Measurements from ENCODE around the gene PHTF2.
"Not testable (repeated sequence)": the region's sequence is repeated elsewhere in the genome, so short reads cannot be mapped to it uniquely, and the experiment has no call there.

The PHTF2 gene

DNA sequence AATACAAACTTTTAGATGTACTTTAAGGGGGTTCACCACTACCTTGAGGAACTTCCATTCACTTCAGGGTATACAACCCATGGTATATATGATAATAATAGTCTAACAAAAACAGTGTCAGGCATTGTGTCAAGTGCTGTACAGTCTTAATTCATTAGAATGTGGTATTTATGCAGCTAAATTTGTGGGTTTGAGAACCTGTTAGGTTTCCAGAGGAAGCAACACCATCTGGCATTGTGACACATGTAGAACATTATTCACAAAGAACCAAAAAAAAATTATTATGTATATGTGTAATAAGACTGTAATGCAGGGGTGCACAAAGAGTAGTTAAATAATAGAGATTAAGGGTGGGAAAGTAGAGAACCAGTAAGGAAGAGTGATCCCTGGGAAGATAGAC lies 26.7 kb upstream of the PHTF2 start:
- Histone ChIP-seq H3K4me3 (ENCODE audit: extremely low read depth, insufficient read depth, low read length, poor library complexity, severe bottlenecking) (no peak overlapping the region), H3K9me3 (ENCODE audit: control insufficient read depth, low read length) (no peaks in the 10 kb centered on the region), H3K36me3 (ENCODE audit: control insufficient read depth, insufficient read depth, low read length) (peaks cover 45% of the 10 kb centered on the region), H3K27ac (ENCODE audit: low read depth, low read length, severe bottlenecking) (no peak overlapping the region), H3K4me1 (ENCODE audit: control insufficient read depth, insufficient read depth, low read length, poor library complexity, severe bottlenecking) (no peaks in the 10 kb centered on the region)

DNA sequence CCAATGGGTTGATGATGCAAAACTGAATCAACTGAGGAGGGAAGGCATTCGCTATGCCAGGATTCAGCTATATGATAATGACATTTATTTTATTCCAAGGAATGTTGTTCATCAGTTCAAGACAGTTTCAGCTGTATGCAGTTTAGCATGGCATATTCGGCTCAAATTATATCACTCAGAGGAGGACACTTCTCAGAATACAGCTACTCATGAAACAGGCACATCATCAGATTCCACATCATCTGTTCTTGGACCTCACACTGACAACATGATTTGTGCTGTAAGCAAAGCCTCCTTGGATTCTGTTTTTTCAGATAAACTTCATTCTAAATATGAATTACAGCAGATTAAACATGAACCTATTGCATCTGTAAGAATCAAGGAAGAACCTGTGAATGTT lies 20.0 kb upstream of the PHTF2 start:
- Histone ChIP-seq H3K27ac (ENCODE audit: low read depth, low read length, severe bottlenecking) (no peak overlapping the region), H3K36me3 (ENCODE audit: control insufficient read depth, insufficient read depth, low read length) (peaks cover 51% of the 10 kb centered on the region), H3K9me3 (ENCODE audit: control insufficient read depth, low read length) (no peaks in the 10 kb centered on the region), H3K4me1 (ENCODE audit: control insufficient read depth, insufficient read depth, low read length, poor library complexity, severe bottlenecking) (no peaks in the 10 kb centered on the region), H3K4me3 (ENCODE audit: extremely low read depth, insufficient read depth, low read length, poor library complexity, severe bottlenecking) (no peak overlapping the region)
- WGBS, 2 experiments (ENCODE audit: insufficient coverage in 2 of 2), result 83% methylated on average over 1 of the region's 2 CpGs; no CpG with 5 or more reads in 1 of the 2 experiments

- H3K27ac ChIP-seq (ENCODE audit: low read depth, low read length, severe bottlenecking), result no peak overlapping the region
- WGBS, 2 experiments (ENCODE audit: insufficient coverage in 2 of 2), result 100% methylated on average over 1 of the region's 4 CpGs
- peaks cover 51% of the 10 kb centered on the region for H3K36me3 ChIP-seq (ENCODE audit: control insufficient read depth, insufficient read depth, low read length)
- peaks cover 19% of the 10 kb centered on the region for H3K9me3 ChIP-seq (ENCODE audit: control insufficient read depth, low read length)
- H3K4me3 ChIP-seq (ENCODE audit: extremely low read depth, insufficient read depth, low read length, poor library complexity, severe bottlenecking), result no peak overlapping the region
- H3K4me1 ChIP-seq (ENCODE audit: control insufficient read depth, insufficient read depth, low read length, poor library complexity, severe bottlenecking), result no peaks in the 10 kb centered on the region
Measured at GRCh38 chr7:77782383-77782782, 16.2 kb upstream of the PHTF2 start.

GRCh38 chr7:77783111-77783510 lies 15.5 kb upstream of the PHTF2 start:
- WGBS, 2 experiments (ENCODE audit: insufficient coverage in 2 of 2), result no CpG with 5 or more reads among the region's 1 CpG
- peaks cover 19% of the 10 kb centered on the region for H3K9me3 ChIP-seq (ENCODE audit: control insufficient read depth, low read length)
- H3K4me3 ChIP-seq (ENCODE audit: extremely low read depth, insufficient read depth, low read length, poor library complexity, severe bottlenecking), result no peak overlapping the region
- peaks cover 50% of the 10 kb centered on the region for H3K36me3 ChIP-seq (ENCODE audit: control insufficient read depth, insufficient read depth, low read length)
- no peak overlapping the region for H3K27ac ChIP-seq (ENCODE audit: low read depth, low read length, severe bottlenecking)
- H3K4me1 ChIP-seq (ENCODE audit: control insufficient read depth, insufficient read depth, low read length, poor library complexity, severe bottlenecking), result no peaks in the 10 kb centered on the region

DNA sequence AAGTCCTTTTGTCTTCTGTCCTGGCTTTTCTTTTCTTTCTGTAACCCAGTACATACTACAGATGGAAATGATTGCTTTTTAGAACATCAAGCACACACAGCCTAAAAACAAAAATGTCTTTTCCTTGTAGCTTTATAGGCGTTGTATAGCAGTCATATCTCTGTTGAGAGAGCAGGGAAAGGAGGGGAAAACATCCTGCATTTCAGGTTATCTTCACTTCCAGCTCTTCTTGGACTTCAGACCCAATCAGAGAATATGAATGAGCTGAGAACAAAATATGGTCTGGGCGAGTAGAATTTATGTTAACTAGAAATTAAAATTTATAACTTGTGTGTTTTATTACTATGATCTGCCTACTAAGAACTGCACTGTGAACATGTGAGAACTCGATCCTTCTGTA lies 15.0 kb upstream of the PHTF2 start:
- Histone ChIP-seq H3K36me3 (ENCODE audit: control insufficient read depth, insufficient read depth, low read length) (peaks cover 46% of the 10 kb centered on the region), H3K9me3 (ENCODE audit: control insufficient read depth, low read length) (peaks cover 19% of the 10 kb centered on the region), H3K4me1 (ENCODE audit: control insufficient read depth, insufficient read depth, low read length, poor library complexity, severe bottlenecking) (no peaks in the 10 kb centered on the region), H3K4me3 (ENCODE audit: extremely low read depth, insufficient read depth, low read length, poor library complexity, severe bottlenecking) (no peak overlapping the region), H3K27ac (ENCODE audit: low read depth, low read length, severe bottlenecking) (no peak overlapping the region)
- 100% methylated on average over 1 of the region's 3 CpGs; no CpG with 5 or more reads in 1 of the 2 experiments for WGBS, 2 experiments (ENCODE audit: insufficient coverage in 2 of 2)

GRCh38 chr7:77784426-77784825 lies 14.1 kb upstream of the PHTF2 start:
- not testable (repeated sequence) for H3K27ac ChIP-seq (ENCODE audit: low read depth, low read length, severe bottlenecking); H3K4me3 ChIP-seq (ENCODE audit: extremely low read depth, insufficient read depth, low read length, poor library complexity, severe bottlenecking); H3K4me1 ChIP-seq (ENCODE audit: control insufficient read depth, insufficient read depth, low read length, poor library complexity, severe bottlenecking)
- Histone ChIP-seq H3K36me3 (ENCODE audit: control insufficient read depth, insufficient read depth, low read length) (peaks cover 40% of the 10 kb centered on the region), H3K9me3 (ENCODE audit: control insufficient read depth, low read length) (peaks cover 19% of the 10 kb centered on the region)
- 90 to 94% methylated on average over 6 to 7 of the region's 10 CpGs for WGBS, 2 experiments (ENCODE audit: insufficient coverage in 2 of 2)

GRCh38 chr7:77786018-77786417 lies 12.6 kb upstream of the PHTF2 start:
- no peak overlapping the region for H3K27ac ChIP-seq (ENCODE audit: low read depth, low read length, severe bottlenecking)
- H3K36me3 ChIP-seq (ENCODE audit: control insufficient read depth, insufficient read depth, low read length), result peaks cover 34% of the 10 kb centered on the region
- peaks cover 19% of the 10 kb centered on the region for H3K9me3 ChIP-seq (ENCODE audit: control insufficient read depth, low read length)
- 96 to 100% methylated on average over 3 of the region's 3 CpGs for WGBS, 2 experiments (ENCODE audit: insufficient coverage in 2 of 2)
- H3K4me3 ChIP-seq (ENCODE audit: extremely low read depth, insufficient read depth, low read length, poor library complexity, severe bottlenecking), result no peak overlapping the region
- no peaks in the 10 kb centered on the region for H3K4me1 ChIP-seq (ENCODE audit: control insufficient read depth, insufficient read depth, low read length, poor library complexity, severe bottlenecking)

GRCh38 chr7:77786741-77787140 lies 11.8 kb upstream of the PHTF2 start:
- no peak overlapping the region for H3K4me3 ChIP-seq (ENCODE audit: extremely low read depth, insufficient read depth, low read length, poor library complexity, severe bottlenecking)
- no peaks in the 10 kb centered on the region for H3K4me1 ChIP-seq (ENCODE audit: control insufficient read depth, insufficient read depth, low read length, poor library complexity, severe bottlenecking)
- H3K36me3 ChIP-seq (ENCODE audit: control insufficient read depth, insufficient read depth, low read length), result peaks cover 34% of the 10 kb centered on the region
- H3K27ac ChIP-seq (ENCODE audit: low read depth, low read length, severe bottlenecking), result no peak overlapping the region
- H3K9me3 ChIP-seq (ENCODE audit: control insufficient read depth, low read length), result peaks cover 19% of the 10 kb centered on the region

DNA sequence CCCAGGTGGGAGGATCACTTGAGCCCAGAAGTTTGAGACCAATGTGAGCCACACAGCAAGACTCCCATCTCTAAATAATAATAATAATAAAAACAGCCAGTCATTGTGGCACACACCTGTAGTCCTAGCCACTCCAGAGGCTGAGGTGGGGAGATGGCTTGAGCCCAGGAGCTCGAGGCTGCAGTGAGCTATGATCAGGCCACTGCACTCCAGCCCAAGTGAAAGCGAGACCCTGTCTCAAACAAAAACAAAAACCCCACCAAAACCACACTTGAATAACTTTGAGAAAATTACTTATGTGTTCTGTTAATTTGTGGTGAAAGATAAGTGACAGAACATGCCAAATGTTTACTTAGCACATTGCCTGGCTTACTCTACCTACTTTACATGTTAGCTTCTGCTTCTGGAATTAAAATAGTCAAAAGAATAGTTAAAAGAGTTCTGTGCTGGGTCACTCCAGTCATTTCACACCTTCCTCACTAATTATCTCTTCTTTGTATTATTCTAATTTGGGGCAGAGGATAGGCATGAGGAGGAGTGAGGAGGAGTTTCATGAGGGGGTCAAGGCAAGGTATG lies 10.2 kb upstream of the PHTF2 start:
- Histone ChIP-seq H3K4me1 (ENCODE audit: control insufficient read depth, insufficient read depth, low read length, poor library complexity, severe bottlenecking) (no peaks in the 10 kb centered on the region), H3K9me3 (ENCODE audit: control insufficient read depth, low read length) (peaks cover 19% of the 10 kb centered on the region), H3K4me3 (ENCODE audit: extremely low read depth, insufficient read depth, low read length, poor library complexity, severe bottlenecking) (no peak overlapping the region), H3K36me3 (ENCODE audit: control insufficient read depth, insufficient read depth, low read length) (peaks cover 31% of the 10 kb centered on the region), H3K27ac (ENCODE audit: low read depth, low read length, severe bottlenecking) (no peak overlapping the region)
- 100% methylated on average over 1 of the region's 2 CpGs; no CpG with 5 or more reads in 1 of the 2 experiments for WGBS, 2 experiments (ENCODE audit: insufficient coverage in 2 of 2)

- Histone ChIP-seq H3K4me1 (ENCODE audit: control insufficient read depth, insufficient read depth, low read length, poor library complexity, severe bottlenecking) (no peaks in the 10 kb centered on the region), H3K27ac (ENCODE audit: low read depth, low read length, severe bottlenecking) (no peak overlapping the region), H3K9me3 (ENCODE audit: control insufficient read depth, low read length) (peaks cover 6% of the 10 kb centered on the region), H3K36me3 (ENCODE audit: control insufficient read depth, insufficient read depth, low read length) (peaks cover 26% of the 10 kb centered on the region), H3K4me3 (ENCODE audit: extremely low read depth, insufficient read depth, low read length, poor library complexity, severe bottlenecking) (no peak overlapping the region)
- WGBS, 2 experiments (ENCODE audit: insufficient coverage in 2 of 2), result 69 to 94% methylated on average over 2 to 4 of the region's 6 CpGs
Measured at GRCh38 chr7:77791336-77791735, 7.2 kb upstream of the PHTF2 start.

GRCh38 chr7:77791956-77792355 lies 6.6 kb upstream of the PHTF2 start:
- Histone ChIP-seq H3K4me1 (ENCODE audit: control insufficient read depth, insufficient read depth, low read length, poor library complexity, severe bottlenecking) (no peaks in the 10 kb centered on the region), H3K36me3 (ENCODE audit: control insufficient read depth, insufficient read depth, low read length) (peaks cover 20% of the 10 kb centered on the region), H3K4me3 (ENCODE audit: extremely low read depth, insufficient read depth, low read length, poor library complexity, severe bottlenecking) (no peak overlapping the region), H3K9me3 (ENCODE audit: control insufficient read depth, low read length) (no peaks in the 10 kb centered on the region), H3K27ac (ENCODE audit: low read depth, low read length, severe bottlenecking) (no peak overlapping the region)
- 80% methylated on average over 1 of the region's 2 CpGs; no CpG with 5 or more reads in 1 of the 2 experiments for WGBS, 2 experiments (ENCODE audit: insufficient coverage in 2 of 2)
